ENCODE data around the gene DNAJC15. TPM values are rescaled to one million over a fixed set of nuclear protein-coding genes. Genes with fewer than 3 reads are reported as not detected.

The DNAJC15 gene
- total RNA-seq, 6 experiments from 2014 or later, result 23.8 to 29.6 (median 25.8) TPM

GRCh38 chr13:43139211-43139610 lies 115.8 kb downstream of the DNAJC15 start:
- no peak overlapping the region for H3K27ac Mint-ChIP-seq
- DNase-seq, result no peak
- H3K36me3 Mint-ChIP-seq (ENCODE audit: low read depth), result no peaks in the 10 kb centered on the region
- no peaks in the 10 kb centered on the region for H3K9me3 Mint-ChIP-seq
- peaks cover 9% of the 10 kb centered on the region for H3K4me1 Mint-ChIP-seq (ENCODE audit: low read depth)
- no peak overlapping the region for H3K4me3 Mint-ChIP-seq
- no peak for TF ChIP-seq CTCF (IDR thresholded peaks at IDR 0.05)
- peaks cover 20% of the 10 kb centered on the region for H3K27me3 Mint-ChIP-seq (ENCODE audit: insufficient read depth)

- peaks cover 20% of the 10 kb centered on the region for H3K27me3 Mint-ChIP-seq (ENCODE audit: insufficient read depth)
- no peak for TF ChIP-seq CTCF (IDR thresholded peaks at IDR 0.05)
- no peak for DNase-seq
- H3K4me1 Mint-ChIP-seq (ENCODE audit: low read depth), result peaks cover 9% of the 10 kb centered on the region
- H3K27ac Mint-ChIP-seq, result no peak overlapping the region
- no peaks in the 10 kb centered on the region for H3K36me3 Mint-ChIP-seq (ENCODE audit: low read depth)
- no peak overlapping the region for H3K4me3 Mint-ChIP-seq
- H3K9me3 Mint-ChIP-seq, result no peaks in the 10 kb centered on the region
These were observed 116.5 kb downstream of the DNAJC15 start for GRCh38 chr13:43139921-43140320.

- H3K27me3 Mint-ChIP-seq (ENCODE audit: insufficient read depth), result peaks cover 16% of the 10 kb centered on the region
- DNase-seq, result no peak
- peaks cover 9% of the 10 kb centered on the region for H3K4me1 Mint-ChIP-seq (ENCODE audit: low read depth)
These were observed 117.6 kb downstream of the DNAJC15 start for GRCh38 chr13:43140985-43141384.

GRCh38 chr13:43141685-43142084 lies 118.3 kb downstream of the DNAJC15 start:
- Mint-ChIP-seq H3K27me3 (ENCODE audit: insufficient read depth) (peaks cover 18% of the 10 kb centered on the region), H3K4me1 (ENCODE audit: low read depth) (peaks cover 9% of the 10 kb centered on the region), H3K27ac (no peak overlapping the region), H3K36me3 (ENCODE audit: low read depth) (no peaks in the 10 kb centered on the region), H3K9me3 (no peaks in the 10 kb centered on the region), H3K4me3 (no peak overlapping the region)
- no peak for TF ChIP-seq CTCF (IDR thresholded peaks at IDR 0.05)
- DNase-seq, result no peak

More at GRCh38 chr13:43140985-43141384, 117.6 kb downstream of the DNAJC15 start:
- H3K9me3 Mint-ChIP-seq, result no peaks in the 10 kb centered on the region
- TF ChIP-seq CTCF (IDR thresholded peaks at IDR 0.05), result no peak
- H3K36me3 Mint-ChIP-seq (ENCODE audit: low read depth), result no peaks in the 10 kb centered on the region
- H3K27ac Mint-ChIP-seq, result no peak overlapping the region
- H3K4me3 Mint-ChIP-seq, result no peak overlapping the region

- Mint-ChIP-seq H3K27me3 (ENCODE audit: insufficient read depth) (peaks cover 18% of the 10 kb centered on the region), H3K4me1 (ENCODE audit: low read depth) (peaks cover 9% of the 10 kb centered on the region), H3K4me3 (no peak overlapping the region), H3K27ac (no peak overlapping the region), H3K9me3 (no peaks in the 10 kb centered on the region), H3K36me3 (ENCODE audit: low read depth) (no peaks in the 10 kb centered on the region)
- no peak for TF ChIP-seq CTCF (IDR thresholded peaks at IDR 0.05)
- no peak for DNase-seq
These were observed 120.2 kb downstream of the DNAJC15 start for GRCh38 chr13:43143591-43143990.

Measured in HFFc6 (cell line).